H1 (cell line): Measurements from ENCODE around the gene ASCC1. TPM values are rescaled to one million over a fixed set of nuclear protein-coding genes. Genes with fewer than 3 reads are reported as not detected.

Experiments
- CTCF ChIA-PET: fragments of 300-600 bp; sonication (Branson Sonifier 250); formaldehyde crosslinking; loops from one replicate; lab custom pipeline; 2021; ENCODE audit not compliant: partially characterized antibody; lab: Charles Lee
- POLR2A ChIA-PET: fragments of 300-600 bp; sonication (Branson Sonifier 250); formaldehyde crosslinking; loops from one replicate; lab custom pipeline; 2021; ENCODE audit warnings: inconsistent platforms; ENCODE audit not compliant: partially characterized antibody; lab: Charles Lee
- DNase-seq, 2 experiments: peaks; one replicate each; pipeline versions ENCODE4 v3.0.0 to v3.0.0-alpha.2; 2010 to 2022; ENCODE audit warnings: low spot score in 2 of 2, low read depth in 1 of 2, mixed read lengths in 1 of 2
- FAIRE-seq: peaks from 2 replicates; lab custom pipeline; 2011; peaks lifted over from hg19 to GRCh38; lab: Jason Lieb, UNC
- H2AFZ ChIP-seq: 2 replicates; pipeline ENCODE4 v1.8.1; 2012; ENCODE audit warnings: low read length, inconsistent platforms
- H2AK5ac ChIP-seq: 2 replicates; pipeline ENCODE4 v1.6.1; 2013; ENCODE audit warnings: low read depth, low read length
- H2BK120ac ChIP-seq: replicated peaks from 2 replicates; pipeline ENCODE3; 2013; ENCODE audit warnings: low read depth, low read length, inconsistent platforms
- H2BK12ac ChIP-seq: 2 replicates; pipeline ENCODE4 v1.6.1; 2013; ENCODE audit warnings: low read depth, low read length
- H2BK15ac ChIP-seq: 2 replicates; pipeline ENCODE4 v1.6.1; 2013; ENCODE audit warnings: low read length
- H2BK20ac ChIP-seq: 2 replicates; pipeline ENCODE4 v1.6.1; 2013; ENCODE audit warnings: low read length
- H2BK5ac ChIP-seq: 2 replicates; pipeline ENCODE4 v1.6.1; 2013; ENCODE audit warnings: low read depth, low read length
- H3K14ac ChIP-seq: 2 replicates; pipeline ENCODE4 v1.6.1; 2013; ENCODE audit warnings: inconsistent platforms; ENCODE audit not compliant: insufficient read length
- H3K18ac ChIP-seq: 2 replicates; pipeline ENCODE4 v1.6.1; 2013; ENCODE audit warnings: low read length; ENCODE audit errors: extremely low read depth
- H3K23ac ChIP-seq: 2 replicates; pipeline ENCODE4 v1.6.1; 2013; ENCODE audit warnings: inconsistent platforms; ENCODE audit not compliant: insufficient read length
- H3K23me2 ChIP-seq: 2 replicates; pipeline ENCODE4 v1.6.1; 2013; ENCODE audit warnings: low read depth, low read length
- H3K27ac ChIP-seq: 2 replicates; pipeline ENCODE4 v1.6.1; 2011; ENCODE audit warnings: low read depth, low read length, inconsistent platforms
- H3K27me3 ChIP-seq, 4 experiments: replicated peaks in 1 of 4; 1 replicate in 1 of 4; 2 replicates in 3 of 4; pipeline versions ENCODE4 v1.6.1 to v1.8.1; 2011 to 2013; ENCODE audit warnings: low read length in 3 of 4, mild to moderate bottlenecking in 3 of 4, inconsistent platforms in 2 of 4, mixed read lengths in 2 of 4, moderate library complexity in 1 of 4; ENCODE audit not compliant: control insufficient read depth in 3 of 4, insufficient read depth in 3 of 4; ENCODE audit errors: extremely low read depth in 1 of 4
- H3K36me3 ChIP-seq, 4 experiments: 2 replicates each; pipeline versions ENCODE4 v1.6.1 to v1.8.1; 2011 to 2013; ENCODE audit warnings: mild to moderate bottlenecking in 4 of 4, low read length in 3 of 4, moderate library complexity in 2 of 4, control low read depth in 1 of 4, inconsistent platforms in 1 of 4; ENCODE audit not compliant: insufficient read depth in 4 of 4, control insufficient read depth in 2 of 4
- H3K4ac ChIP-seq: replicated peaks from 2 replicates; pipeline ENCODE3; 2013; ENCODE audit warnings: low read length, low read depth, mixed read lengths, inconsistent platforms; ENCODE audit not compliant: insufficient read length
- H3K4me1 ChIP-seq, 4 experiments: replicated peaks in 1 of 4; 1 replicate in 1 of 4; 2 replicates in 3 of 4; pipeline versions ENCODE4 v1.6.1 to v1.8.1; 2011 to 2013; ENCODE audit warnings: low read length in 3 of 4, inconsistent platforms in 2 of 4, mixed read lengths in 1 of 4; ENCODE audit not compliant: insufficient read depth in 4 of 4, control insufficient read depth in 3 of 4
- H3K4me2 ChIP-seq, 2 experiments: 2 replicates each; pipeline versions ENCODE4 v1.6.1 to v1.8.1; 2011 to 2013; ENCODE audit warnings: low read depth in 2 of 2, low read length in 2 of 2, control low read depth in 1 of 2, inconsistent platforms in 1 of 2, mild to moderate bottlenecking in 1 of 2; ENCODE audit not compliant: insufficient read depth in 1 of 2
- H3K4me3 ChIP-seq, 4 experiments: fragments of 200-600, 300-600 bp in 1 of 4; sonication (generic), shearing (Covaris generic), sonication (Bioruptor Twin) in 1 of 4; 2 replicates each; pipeline versions ENCODE4 v1.5.1 to v1.8.1; 2011 to 2016; ENCODE audit warnings: low read length in 4 of 4, low read depth in 3 of 4, control low read depth in 2 of 4, inconsistent platforms in 2 of 4, mild to moderate bottlenecking in 2 of 4, mixed read lengths in 1 of 4, moderate library complexity in 1 of 4; ENCODE audit not compliant: insufficient read depth in 2 of 4; ENCODE audit errors: extremely low read depth in 1 of 4
- H3K56ac ChIP-seq: replicated peaks from 2 replicates; pipeline ENCODE3; 2013; ENCODE audit warnings: low read depth, mild to moderate bottlenecking, mixed read lengths, low read length, inconsistent platforms; ENCODE audit not compliant: insufficient read length
- H3K79me1 ChIP-seq: 2 replicates; pipeline ENCODE4 v1.6.1; 2013; ENCODE audit warnings: low read depth, low read length, control low read depth
- H3K79me2 ChIP-seq, 2 experiments: 2 replicates each; pipeline versions ENCODE4 v1.6.1 to v1.8.1; 2012 to 2013; ENCODE audit warnings: low read length in 2 of 2, mild to moderate bottlenecking in 2 of 2, inconsistent platforms in 1 of 2; ENCODE audit not compliant: insufficient read depth in 2 of 2, control insufficient read depth in 1 of 2
- H3K9ac ChIP-seq, 4 experiments: replicated peaks in 1 of 4; 1 replicate in 1 of 4; 2 replicates in 3 of 4; pipeline versions ENCODE4 v1.6.1 to v1.8.1; 2011 to 2013; ENCODE audit warnings: low read depth in 3 of 4, low read length in 3 of 4, control low read depth in 2 of 4, mild to moderate bottlenecking in 2 of 4, moderate library complexity in 2 of 4, inconsistent platforms in 1 of 4; ENCODE audit errors: extremely low read depth in 1 of 4
- H3K9me3 ChIP-seq, 2 experiments: 2 replicates each; pipeline versions ENCODE4 v1.6.1 to v1.8.1; 2012 to 2013; ENCODE audit warnings: mild to moderate bottlenecking in 2 of 2, moderate library complexity in 2 of 2, control low read depth in 1 of 2, inconsistent platforms in 1 of 2, low read depth in 1 of 2, low read length in 1 of 2, mixed read lengths in 1 of 2; ENCODE audit not compliant: insufficient read depth in 2 of 2
- H4K20me1 ChIP-seq, 2 experiments: replicated peaks in 1 of 2; 2 replicates each; pipeline versions ENCODE3 to v1.8.1; 2011 to 2013; ENCODE audit warnings: inconsistent platforms in 2 of 2, low read length in 2 of 2, mild to moderate bottlenecking in 1 of 2; ENCODE audit not compliant: insufficient read depth in 2 of 2, control insufficient read depth in 1 of 2
- H4K5ac ChIP-seq: 2 replicates; pipeline ENCODE4 v1.6.1; 2013; ENCODE audit warnings: low read length, low read depth, mixed read lengths, inconsistent platforms; ENCODE audit not compliant: insufficient read length
- H4K8ac ChIP-seq: 2 replicates; pipeline ENCODE4 v1.8.0; 2013; ENCODE audit warnings: mild to moderate bottlenecking, moderate library complexity, low read length, inconsistent platforms; ENCODE audit not compliant: insufficient read depth; ENCODE audit errors: extremely low read depth
- H4K91ac ChIP-seq: replicated peaks from 2 replicates; pipeline ENCODE3; 2013; ENCODE audit warnings: low read length, mixed read lengths, inconsistent platforms; ENCODE audit not compliant: insufficient read length
- CBX5 ChIP-seq: fragments of 300-800, 300-1000 bp; sonication (generic); IDR thresholded peaks from 2 replicates; pipeline ENCODE4 v1.7.1; 2016; ENCODE audit warnings: antibody characterized with exemption, low read length, low read depth
- CTBP2 ChIP-seq: IDR thresholded peaks from 2 replicates; pipeline ENCODE4 v1.7.0; 2011; ENCODE audit warnings: borderline replicate concordance, mild to moderate bottlenecking, moderate library complexity, mixed read lengths, low read length; ENCODE audit not compliant: insufficient read depth, insufficient read length
- FOSL1 ChIP-seq: IDR thresholded peaks from 2 replicates; pipeline ENCODE4 v1.6.1; 2011; ENCODE audit warnings: mild to moderate bottlenecking, low read depth, low read length, moderate library complexity; ENCODE audit not compliant: insufficient read depth
- GABPA ChIP-seq: IDR thresholded peaks from 2 replicates; pipeline ENCODE4 v1.6.1; 2011; ENCODE audit warnings: mild to moderate bottlenecking, low read length, moderate library complexity, borderline replicate concordance; ENCODE audit not compliant: insufficient read depth
- SIRT6 ChIP-seq: IDR thresholded peaks from one replicate; pipeline ENCODE4 v1.7.1; 2012; ENCODE audit warnings: low read length, inconsistent platforms
- TEAD4 ChIP-seq: IDR thresholded peaks from 2 replicates; pipeline ENCODE4 v1.6.1; 2012; ENCODE audit warnings: low read depth, low read length, inconsistent platforms, mixed read lengths
- WGBS, 2 experiments: shearing (Covaris generic) in 1 of 2; methylation state at CpG; one replicate each; pipeline versions ENCODE4 v1.1.6 to v1.1.7; 2013 to 2015; ENCODE audit warnings: low lambda C conversion rate in 2 of 2, mixed read lengths in 2 of 2, inconsistent platforms in 1 of 2, low coverage in 1 of 2, missing lambda C conversion rate in 1 of 2; ENCODE audit not compliant: insufficient replicate concordance in 2 of 2, insufficient coverage in 1 of 2, insufficient read length in 1 of 2; ENCODE audit errors: extremely low coverage in 1 of 2, missing lambda C conversion rate in 1 of 2; 5-methylcytosine and 5-hydroxymethylcytosine counted together
- polyA plus RNA-seq, 7 experiments: library from polyadenylated mRNA; depleted of rRNA in 3 of 7; stranded (reverse) in 5 of 7; unstranded in 2 of 7; fragments of >200 nt in 5 of 7; fragments of 200-250 nt in 2 of 7; gene quantifications; 1 replicate in 5 of 7; 2 replicates in 1 of 7; 4 replicates in 1 of 7; pipeline versions ENCODE4 v1.2.1 to v1.2.3, GENCODE V29; 2011 to 2013; ENCODE audit warnings: missing spikeins in 2 of 7, mixed read lengths in 2 of 7
- total RNA-seq: library from RNA; stranded (reverse); fragmentation: NEBNext Ultra II Directional; extraction: Animal tissue kit (Norgen Biotek cat#: 25700); gene quantifications from 2 replicates; pipeline ENCODE4 v1.2.1, GENCODE V29; 2021

ASCC1 gene
- total and polyA plus RNA-seq, 2 of the 8 experiments (the other 6 are each of a cell fraction or from before 2014, with no cell fraction given) = 25.6 to 35.8 TPM

DNA sequence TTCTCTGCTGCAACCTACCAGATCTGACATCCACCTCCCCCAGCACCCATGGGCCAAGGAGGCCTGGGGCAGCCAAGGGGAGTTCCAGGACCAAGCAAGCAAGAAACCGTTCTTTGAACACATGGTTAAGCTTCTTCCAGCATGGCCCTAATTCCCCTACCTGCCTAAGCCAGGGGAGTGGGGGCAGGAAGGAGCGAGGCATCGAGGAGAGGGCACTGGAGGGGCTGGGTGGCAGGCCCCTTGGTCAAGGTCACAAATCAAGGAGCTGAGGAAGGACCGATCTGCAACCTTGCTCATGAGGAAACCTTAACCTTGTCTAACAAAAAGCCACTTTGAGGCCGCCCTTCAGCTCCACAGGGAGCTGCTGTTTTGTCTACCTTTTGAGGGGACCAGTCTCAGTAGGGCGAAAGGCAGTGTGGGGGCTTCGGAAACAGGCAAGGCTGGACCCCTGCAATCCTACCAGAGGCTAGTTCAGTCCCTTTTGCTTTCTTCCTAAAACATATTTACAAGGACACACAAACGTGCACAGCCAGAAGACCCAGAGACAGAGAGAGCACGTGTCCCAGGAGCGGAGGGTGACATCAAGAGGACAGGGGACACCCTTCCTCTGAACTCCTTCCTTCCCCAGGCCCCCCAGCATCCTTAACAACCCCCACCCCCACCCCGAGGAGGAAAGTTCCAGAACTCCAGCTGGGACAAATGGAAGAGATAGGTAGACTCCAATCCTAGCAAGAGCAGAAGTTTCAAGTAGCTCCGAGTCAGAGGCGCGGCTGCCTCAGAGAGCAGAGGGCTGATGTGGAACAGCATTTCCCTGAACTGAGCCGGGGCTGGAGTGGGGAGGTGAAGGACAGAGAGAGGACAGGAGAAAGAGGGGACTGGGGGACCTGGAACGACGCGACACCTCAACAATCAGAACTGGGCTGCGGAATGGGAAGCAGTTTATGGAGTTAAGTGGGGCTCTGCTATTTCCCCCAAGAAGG lies 155.9 kb downstream of the ASCC1 start:
- Histone ChIP-seq H4K91ac (no peak overlapping the region), H3K56ac (no peak overlapping the region), H3K79me1 (no peaks in the 10 kb centered on the region), H3K27ac (no peak overlapping the region), H3K9ac (no peak overlapping the region), H4K20me1 (peaks cover 0 to 3% of the 10 kb centered on the region in 2 experiments), H3K9me3 (no peaks in the 10 kb centered on the region), H2AK5ac (no peak overlapping the region), H2BK5ac (0 out of 2 replicates have a peak overlapping the region, but pooled peaks have one; percentile 18), H3K23me2 (no peaks in the 10 kb centered on the region), H3K27me3 (no peaks in the 10 kb centered on the region), H3K18ac (peak overlapping the region; percentile 13; the same call in 1 of the 2 replicates), H3K4me1 (peaks cover 0 to 9% (median 7%) of the 10 kb centered on the region in 4 experiments; a peak in 4 of 7 replicates), H3K4ac (no peak overlapping the region), H2BK12ac (peak overlapping the region; percentile 90; the same call in 1 of the 2 replicates), H3K4me3 (no peak overlapping the region), H2BK120ac (no peak overlapping the region), H4K8ac (peak overlapping the region; percentile 41), H2AFZ (0 out of 2 replicates have a peak overlapping the region, but pooled peaks have one; percentile 43), H3K23ac (no peak overlapping the region), H3K4me2 (no peak overlapping the region), H3K79me2 (no peaks in the 10 kb centered on the region), H2BK15ac (no peak overlapping the region; the same call in 1 of the 2 replicates), H2BK20ac (no peak overlapping the region), H4K5ac (no peak overlapping the region), H3K36me3 (no peaks in the 10 kb centered on the region), H3K14ac (no peak overlapping the region)
- FAIRE-seq (no peak), DNase-seq (no peak)
- WGBS, 2 experiments = 93% methylated on average over 19 of the region's 19 CpGs; no CpG with 5 or more reads in 1 of the 2 experiments
- TF ChIP-seq CTBP2 (no peak), SIRT6 (no peak), CBX5 (no peak), GABPA (no peak), TEAD4 (no peak), FOSL1 (no peak)
- ChIA-PET CTCF (interaction anchor here (0.8 to 8.2 kb wide), 15 partner anchors 10 to 164 kb away, joined by 3 to 77 read pairs (median 4); partner anchors contain the start of gene SPOCK2), POLR2A (interaction anchor here (0.6 to 1.4 kb wide), 7 partner anchors 8 to 260 kb away, joined by 3 to 5 read pairs (median 3); partner anchors contain the start of gene DDIT4)
